HepG2 (cell line): ENCODE data around the gene TXNRD2. TPM values are rescaled to one million over a fixed set of nuclear protein-coding genes. Genes with fewer than 3 reads are reported as not detected.

Experiments
- BORCS8-MEF2B ChIP-seq: sonication (generic); formaldehyde crosslinking; IDR thresholded peaks from 2 replicates; pipeline ENCODE4 v1.8.0; 2022; ENCODE audit warnings: mild to moderate bottlenecking, missing genetic modification reagents
- CENPT ChIP-seq: sonication (generic); formaldehyde crosslinking; IDR thresholded peaks from 2 replicates; pipeline ENCODE4 v1.8.0; 2022; ENCODE audit warnings: low read depth, mild to moderate bottlenecking, moderate library complexity, missing genetic modification reagents
- FOXP1 ChIP-seq, 2 experiments: fragments of 450-650 bp in 1 of 2; IDR thresholded peaks; 2 replicates each; pipeline ENCODE4 v1.6.1; 2017 to 2018; ENCODE audit warnings: antibody characterized with exemption in 1 of 2
- GPN1 ChIP-seq: sonication (generic); formaldehyde crosslinking; IDR thresholded peaks from 2 replicates; pipeline ENCODE4 v1.5.1; 2020; ENCODE audit warnings: missing genetic modification reagents, borderline replicate concordance
- HDAC2 ChIP-seq: sonication (generic); formaldehyde crosslinking; IDR thresholded peaks from 2 replicates; pipeline ENCODE4 v1.4.0; 2020; ENCODE audit warnings: missing genetic modification reagents
- JDP2 ChIP-seq: sonication (generic); formaldehyde crosslinking; IDR thresholded peaks from 2 replicates; pipeline ENCODE4 v1.8.1; 2022; ENCODE audit warnings: missing genetic modification reagents, borderline replicate concordance
- KDM6A ChIP-seq: IDR thresholded peaks from 2 replicates; pipeline ENCODE4 v1.6.1; 2016; ENCODE audit warnings: low read depth
- KLF12 ChIP-seq: sonication (generic); formaldehyde crosslinking; IDR thresholded peaks from 2 replicates; pipeline ENCODE4 v1.4.0; 2020; ENCODE audit warnings: missing genetic modification reagents, borderline replicate concordance
- KLF9 ChIP-seq: IDR thresholded peaks from 2 replicates; pipeline ENCODE4 v1.6.1; 2016; ENCODE audit warnings: low read depth
- MED8 ChIP-seq: sonication (generic); formaldehyde crosslinking; IDR thresholded peaks from 2 replicates; pipeline ENCODE4 v1.8.1; 2023; ENCODE audit warnings: mild to moderate bottlenecking, missing genetic modification reagents; ENCODE audit not compliant: insufficient replicate concordance
- NFIC ChIP-seq: IDR thresholded peaks from 2 replicates; pipeline ENCODE4 v1.6.1; 2012; ENCODE audit warnings: mild to moderate bottlenecking, low read length, inconsistent platforms
- NR2F2 ChIP-seq: IDR thresholded peaks from 2 replicates; pipeline ENCODE4 v1.6.1; 2012; ENCODE audit warnings: low read depth, inconsistent platforms, borderline replicate concordance
- PHF21A ChIP-seq: sonication (generic); formaldehyde crosslinking; IDR thresholded peaks from 2 replicates; pipeline ENCODE4 v1.5.0; 2020; ENCODE audit warnings: mild to moderate bottlenecking, missing genetic modification reagents
- POGZ ChIP-seq: sonication (generic); formaldehyde crosslinking; IDR thresholded peaks from 2 replicates; pipeline ENCODE4 v1.4.0; 2020; ENCODE audit warnings: mild to moderate bottlenecking, missing genetic modification reagents
- REPIN1 ChIP-seq: sonication (generic); formaldehyde crosslinking; IDR thresholded peaks from 2 replicates; pipeline ENCODE4 v1.8.0; 2022; ENCODE audit warnings: missing genetic modification reagents, low read depth, mild to moderate bottlenecking, borderline replicate concordance
- SAP130 ChIP-seq: IDR thresholded peaks from 2 replicates; pipeline ENCODE4 v1.6.1; 2016; ENCODE audit warnings: low read depth
- SOX5 ChIP-seq: IDR thresholded peaks from 2 replicates; pipeline ENCODE4 v1.6.1; 2016; ENCODE audit warnings: borderline replicate concordance
- SPEN ChIP-seq: sonication (generic); formaldehyde crosslinking; IDR thresholded peaks from 2 replicates; pipeline ENCODE4 v1.5.1; 2020; ENCODE audit warnings: low read depth, mild to moderate bottlenecking, missing genetic modification reagents
- TMF1 ChIP-seq: sonication (generic); formaldehyde crosslinking; IDR thresholded peaks from 2 replicates; pipeline ENCODE4 v1.8.1; 2022; ENCODE audit warnings: low read depth, missing genetic modification reagents
- XRCC5 ChIP-seq: fragments of 200-400 bp; formaldehyde crosslinking; optimal IDR thresholded peaks from 2 replicates; pipeline ENCODE3; 2017; ENCODE audit warnings: mild to moderate bottlenecking, low read length
- ZC3H13 ChIP-seq: sonication (generic); formaldehyde crosslinking; IDR thresholded peaks from 2 replicates; pipeline ENCODE4 v1.8.1; 2023; ENCODE audit warnings: mild to moderate bottlenecking, missing genetic modification reagents, moderate library complexity
- ZNF451 ChIP-seq: sonication (generic); formaldehyde crosslinking; IDR thresholded peaks from 2 replicates; pipeline ENCODE4 v1.5.0; 2020; ENCODE audit warnings: mild to moderate bottlenecking, missing genetic modification reagents
- polyA plus RNA-seq, 8 experiments: library from polyadenylated mRNA; depleted of rRNA in 3 of 8; stranded (reverse) in 7 of 8; unstranded in 1 of 8; fragments of >200 nt; fragmentation: Illumina TruSeq in 4 of 8; extraction: Trizol in 4 of 8; gene quantifications; 2 replicates each; pipeline versions ENCODE4 v1.2.1 to v1.2.3, GENCODE V29; 2011 to 2016; ENCODE audit warnings: low read depth in 4 of 8, missing spikeins in 1 of 8, mixed read lengths in 1 of 8; ENCODE audit not compliant: insufficient read depth in 1 of 8
- total RNA-seq, 5 experiments: library from RNA; depleted of rRNA; stranded (reverse); fragments of >200 nt; fragmentation: Illumina TruSeq; extraction: Trizol; gene quantifications; 2 replicates each; pipeline ENCODE4 v1.2.3, GENCODE V29; 2016; ENCODE audit warnings: low read depth in 1 of 5
- TF ChIP-seq, protein P1 (sequence below): sonication (generic); formaldehyde crosslinking; IDR thresholded peaks from 2 replicates; pipeline ENCODE4 v1.4.0; 2020; ENCODE audit warnings: mild to moderate bottlenecking, missing genetic modification reagents
- TF ChIP-seq, protein P2 (sequence below): sonication (generic); formaldehyde crosslinking; IDR thresholded peaks from 2 replicates; pipeline ENCODE4 v1.4.0; 2020; ENCODE audit warnings: missing genetic modification reagents, borderline replicate concordance
- TF ChIP-seq, protein P3 (sequence below): sonication (generic); formaldehyde crosslinking; IDR thresholded peaks from 2 replicates; pipeline ENCODE4 v1.4.0; 2020; ENCODE audit warnings: missing genetic modification reagents

The TXNRD2 gene
- total and polyA plus RNA-seq, 2 of the 13 experiments (the other 11 are each of a cell fraction or from before 2014, with no cell fraction given), result 17.5 to 18.6 TPM

DNA sequence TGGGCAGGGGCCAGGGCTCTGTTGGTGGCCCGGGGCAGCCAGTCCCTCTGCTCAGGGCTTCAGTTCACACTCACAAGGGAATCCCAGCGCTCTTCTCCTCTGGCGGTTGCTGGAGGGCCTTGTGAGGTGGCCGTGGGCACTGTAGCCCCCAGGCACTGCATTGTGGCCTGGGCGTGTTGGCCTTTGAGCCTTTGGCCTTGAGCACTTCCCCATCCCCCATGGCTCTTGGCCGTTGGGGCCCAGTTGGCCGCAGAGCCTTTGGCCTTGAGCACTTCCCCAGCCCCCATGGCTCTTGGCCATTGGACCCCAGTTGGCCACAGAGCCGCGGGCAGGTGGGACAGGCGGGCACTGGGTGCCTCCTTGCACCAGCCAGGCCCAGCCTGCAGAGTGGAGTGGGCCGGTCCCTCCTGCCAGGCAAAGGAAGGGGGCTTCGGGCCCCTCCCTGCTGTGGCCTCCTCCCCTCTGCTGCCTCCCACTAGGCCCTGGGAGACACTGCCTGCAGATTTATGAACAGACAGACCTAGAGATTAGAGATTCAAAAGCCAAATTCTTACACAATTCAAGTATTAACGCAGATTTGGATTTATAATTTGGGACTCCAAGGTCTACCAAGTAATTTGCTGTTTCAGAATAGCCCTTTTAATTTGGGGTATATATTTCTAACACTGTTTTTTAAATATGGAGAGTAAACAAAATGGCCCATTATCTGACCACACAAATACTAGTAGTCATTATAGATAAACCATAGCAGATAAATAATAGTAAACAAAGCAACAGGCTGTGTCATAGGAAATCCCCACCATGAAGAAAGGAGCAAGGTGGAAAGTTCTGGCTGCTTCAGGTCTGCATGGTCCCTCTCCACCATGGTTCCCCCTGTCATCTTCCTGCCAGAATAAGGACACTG is 18.2 kb upstream of the TXNRD2 start (continued):
- TF ChIP-seq ZC3H13 (peak; percentile 7; the same call in 1 of the 2 replicates), KLF12 (CRISPR knock-in tag) (peak; percentile 57; the same call in 1 of the 2 replicates), SPEN (CRISPR knock-in tag) (peak; percentile 80), REPIN1 (CRISPR knock-in tag) (peak; percentile 70), CENPT (CRISPR knock-in tag) (no peak), FOXP1 (IDR thresholded peaks at IDR 0.05) (no peak), FOXP1 (CRISPR knock-in tag; IDR thresholded peaks at IDR 0.05) (0 out of 2 replicates have a peak, but pooled peaks have one; percentile 36), XRCC5 (peak; percentile 62), BORCS8-MEF2B (CRISPR knock-in tag) (peak; percentile 83), TMF1 (CRISPR knock-in tag) (peak; percentile 51; the same call in 1 of the 2 replicates), KDM6A (CRISPR knock-in tag) (peak; percentile 87), NR2F2 (peak; percentile 68; the same call in 1 of the 2 replicates), JDP2 (no peak), SAP130 (CRISPR knock-in tag) (peak; percentile 53), NFIC (0 out of 2 replicates have a peak, but pooled peaks have one; percentile 46), SOX5 (CRISPR knock-in tag) (peak; percentile 22; the same call in 1 of the 2 replicates), KLF9 (CRISPR knock-in tag) (peak; percentile 49; the same call in 1 of the 2 replicates), HDAC2 (CRISPR knock-in tag) (peak; percentile 55; the same call in 1 of the 2 replicates), PHF21A (CRISPR knock-in tag) (peak; percentile 91), GPN1 (no peak), POGZ (CRISPR knock-in tag) (peak; percentile 46; the same call in 1 of the 2 replicates), MED8 (CRISPR knock-in tag) (peak; percentile 74), ZNF451 (no peak)
- TF ChIP-seq, protein P1, sequence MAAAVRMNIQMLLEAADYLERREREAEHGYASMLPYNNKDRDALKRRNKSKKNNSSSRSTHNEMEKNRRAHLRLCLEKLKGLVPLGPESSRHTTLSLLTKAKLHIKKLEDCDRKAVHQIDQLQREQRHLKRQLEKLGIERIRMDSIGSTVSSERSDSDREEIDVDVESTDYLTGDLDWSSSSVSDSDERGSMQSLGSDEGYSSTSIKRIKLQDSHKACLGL (CRISPR knock-in tag), result peak; percentile 80
- TF ChIP-seq, protein P2, sequence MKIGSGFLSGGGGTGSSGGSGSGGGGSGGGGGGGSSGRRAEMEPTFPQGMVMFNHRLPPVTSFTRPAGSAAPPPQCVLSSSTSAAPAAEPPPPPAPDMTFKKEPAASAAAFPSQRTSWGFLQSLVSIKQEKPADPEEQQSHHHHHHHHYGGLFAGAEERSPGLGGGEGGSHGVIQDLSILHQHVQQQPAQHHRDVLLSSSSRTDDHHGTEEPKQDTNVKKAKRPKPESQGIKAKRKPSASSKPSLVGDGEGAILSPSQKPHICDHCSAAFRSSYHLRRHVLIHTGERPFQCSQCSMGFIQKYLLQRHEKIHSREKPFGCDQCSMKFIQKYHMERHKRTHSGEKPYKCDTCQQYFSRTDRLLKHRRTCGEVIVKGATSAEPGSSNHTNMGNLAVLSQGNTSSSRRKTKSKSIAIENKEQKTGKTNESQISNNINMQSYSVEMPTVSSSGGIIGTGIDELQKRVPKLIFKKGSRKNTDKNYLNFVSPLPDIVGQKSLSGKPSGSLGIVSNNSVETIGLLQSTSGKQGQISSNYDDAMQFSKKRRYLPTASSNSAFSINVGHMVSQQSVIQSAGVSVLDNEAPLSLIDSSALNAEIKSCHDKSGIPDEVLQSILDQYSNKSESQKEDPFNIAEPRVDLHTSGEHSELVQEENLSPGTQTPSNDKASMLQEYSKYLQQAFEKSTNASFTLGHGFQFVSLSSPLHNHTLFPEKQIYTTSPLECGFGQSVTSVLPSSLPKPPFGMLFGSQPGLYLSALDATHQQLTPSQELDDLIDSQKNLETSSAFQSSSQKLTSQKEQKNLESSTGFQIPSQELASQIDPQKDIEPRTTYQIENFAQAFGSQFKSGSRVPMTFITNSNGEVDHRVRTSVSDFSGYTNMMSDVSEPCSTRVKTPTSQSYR (CRISPR knock-in tag), result peak; percentile 98
- TF ChIP-seq, protein P3, sequence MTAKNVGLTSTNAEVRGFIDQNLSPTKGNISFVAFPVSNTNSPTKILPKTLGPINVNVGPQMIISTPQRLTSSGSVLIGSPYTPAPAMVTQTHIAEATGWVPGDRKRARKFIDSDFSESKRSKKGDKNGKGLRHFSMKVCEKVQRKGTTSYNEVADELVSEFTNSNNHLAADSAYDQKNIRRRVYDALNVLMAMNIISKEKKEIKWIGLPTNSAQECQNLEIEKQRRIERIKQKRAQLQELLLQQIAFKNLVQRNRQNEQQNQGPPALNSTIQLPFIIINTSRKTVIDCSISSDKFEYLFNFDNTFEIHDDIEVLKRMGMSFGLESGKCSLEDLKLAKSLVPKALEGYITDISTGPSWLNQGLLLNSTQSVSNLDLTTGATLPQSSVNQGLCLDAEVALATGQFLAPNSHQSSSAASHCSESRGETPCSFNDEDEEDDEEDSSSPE (CRISPR knock-in tag), result peak; percentile 49; the same call in 1 of the 2 replicates
